Lung (tissue), 12 donors: ENCODE measurements around the gene BCAS3. TPM values are rescaled to one million over a fixed set of nuclear protein-coding genes. Genes with fewer than 3 reads are reported as not detected.
"Not testable (repeated sequence)": the region's sequence is repeated elsewhere in the genome, so short reads cannot be mapped to it uniquely, and the experiment has no call there.

Experiments used
- ATAC-seq: fragments of 200-7000 bp; cut with Tn5 transposase; one replicate; pipeline ENCODE4 v1.9.1; 2020; ENCODE audit warnings: moderate number of reproducible peaks; ENCODE audit not compliant: insufficient read depth, low FRiP score
- DNase-seq, 3 donors: peaks; one replicate each; pipeline ENCODE4 v3.0.0-alpha.2; 2013 to 2017
- H3K27ac ChIP-seq, 2 donors: one replicate each; pipeline ENCODE4 v1.5.1; 2013; ENCODE audit warnings: mild to moderate bottlenecking in 2 of 2, moderate library complexity in 2 of 2, control low read depth in 1 of 2, inconsistent platforms in 1 of 2, low read depth in 1 of 2, low read length in 1 of 2
- H3K27me3 ChIP-seq, 3 donors: one replicate each; pipeline ENCODE4 v1.5.1; 2013; ENCODE audit warnings: low read length in 2 of 3; ENCODE audit not compliant: control insufficient read depth in 3 of 3, insufficient read depth in 3 of 3
- H3K36me3 ChIP-seq, 4 donors: one replicate each; pipeline ENCODE4 v1.5.1; 2013; ENCODE audit warnings: low read length in 4 of 4, mild to moderate bottlenecking in 1 of 4, moderate library complexity in 1 of 4; ENCODE audit not compliant: control insufficient read depth in 4 of 4, insufficient read depth in 4 of 4
- H3K4me1 ChIP-seq, 5 donors: one replicate each; pipeline ENCODE4 v1.5.1; 2013; ENCODE audit warnings: low read length in 5 of 5, mild to moderate bottlenecking in 2 of 5, moderate library complexity in 1 of 5; ENCODE audit not compliant: control insufficient read depth in 5 of 5, insufficient read depth in 5 of 5
- H3K4me3 ChIP-seq: one replicate; pipeline ENCODE4 v1.5.1; 2013; ENCODE audit warnings: mild to moderate bottlenecking, control low read depth, moderate library complexity
- H3K9ac ChIP-seq, 2 donors: one replicate each; pipeline ENCODE4 v1.5.1; 2013; ENCODE audit warnings: low read length in 2 of 2, control low read depth in 1 of 2; ENCODE audit not compliant: insufficient read depth in 1 of 2
- H3K9me3 ChIP-seq, 4 donors: one replicate each; pipeline ENCODE4 v1.5.1; 2013; ENCODE audit warnings: low read length in 3 of 4, mild to moderate bottlenecking in 1 of 4, moderate library complexity in 1 of 4; ENCODE audit not compliant: control insufficient read depth in 4 of 4, insufficient read depth in 3 of 4
- CTCF ChIP-seq: IDR thresholded peaks from 2 replicates; pipeline ENCODE4 v1.5.1; 2012; ENCODE audit warnings: mild to moderate bottlenecking; ENCODE audit errors: control extremely low read depth, extremely low read depth
- WGBS, 2 donors: extraction: QIAGEN DNeasy Blood & Tissue Kit; methylation state at CpG; one replicate each; pipeline ENCODE4 v1.1.7; 2013; 5-methylcytosine and 5-hydroxymethylcytosine counted together
- polyA plus RNA-seq, 2 donors: library from polyadenylated mRNA; stranded (reverse); fragments of 200-250 nt; gene quantifications; one replicate each; pipeline ENCODE4 v1.2.1, GENCODE V29; 2013
- total RNA-seq, 2 donors: library from RNA; depleted of rRNA in 1 of 2; stranded (reverse); fragments of >200 nt in 1 of 2; gene quantifications; one replicate each; pipeline ENCODE4 v1.2.1, GENCODE V29; 2014 to 2021
- donor health status: control.
- donor health status: control.
- donor health status: Bipolar disorder and iron deficiency.
- donor health status: healthy.
- donor health status: DM: yes; HTN: yes; CAD: no.

BCAS3 gene
- total and polyA plus RNA-seq, 4 donors = 4.0 to 101 (median 20.3) TPM

- Histone ChIP-seq H3K9me3 (peaks cover 0 to 5% (median 0%) of the 10 kb centered on the region in 4 donors), H3K27me3 (no peaks in the 10 kb centered on the region), H3K4me1 (no peaks in the 10 kb centered on the region), H3K9ac (no peak overlapping the region), H3K27ac (no peak overlapping the region), H3K4me3 (no peak overlapping the region), H3K36me3 (no peaks in the 10 kb centered on the region)
- TF ChIP-seq CTCF = no peak
- no peak for ATAC-seq
- DNase-seq = no peak
These were observed 82.1 kb downstream of the BCAS3 start for GRCh38 chr17:60759756-60760155.

GRCh38 chr17:60761301-60761700 lies 83.7 kb downstream of the BCAS3 start:
- not testable (repeated sequence) for H3K27ac ChIP-seq, H3K9ac ChIP-seq, ATAC-seq, H3K4me3 ChIP-seq, H3K9me3 ChIP-seq, H3K36me3 ChIP-seq, H3K27me3 ChIP-seq, H3K4me1 ChIP-seq, DNase-seq
- WGBS, 2 donors = 90 to 98% methylated on average over 6 of the region's 6 CpGs

GRCh38 chr17:60766778-60767190 lies 89.1 kb downstream of the BCAS3 start:
- H3K9me3 ChIP-seq = peaks cover 0 to 8% (median 0%) of the 10 kb centered on the region in 4 donors
- 93 to 97% methylated on average over 13 of the region's 13 CpGs for WGBS, 2 donors
- no peak for DNase-seq
- H3K4me3 ChIP-seq = no peak overlapping the region
- no peak for TF ChIP-seq CTCF
- H3K36me3 ChIP-seq = no peaks in the 10 kb centered on the region
- no peak for ATAC-seq
- no peaks in the 10 kb centered on the region for H3K27me3 ChIP-seq
- H3K27ac ChIP-seq = no peak overlapping the region
- no peak overlapping the region for H3K9ac ChIP-seq
- H3K4me1 ChIP-seq = no peaks in the 10 kb centered on the region

GRCh38 chr17:60767744-60768308 lies 90.2 kb downstream of the BCAS3 start:
- Histone ChIP-seq H3K36me3 (no peaks in the 10 kb centered on the region), H3K27ac (no peak overlapping the region), H3K9ac (no peak overlapping the region), H3K4me3 (no peak overlapping the region), H3K9me3 (peaks cover 0 to 8% (median 0%) of the 10 kb centered on the region in 4 donors), H3K27me3 (no peaks in the 10 kb centered on the region), H3K4me1 (no peaks in the 10 kb centered on the region)
- ATAC-seq = no peak
- WGBS, 2 donors = 85 to 98% methylated on average over 4 of the region's 4 CpGs
- no peak for TF ChIP-seq CTCF
- no peak for DNase-seq
